ENCODE data around the gene KRT16.

KRT16 gene

GRCh38 chr17:41602524-41602923 lies 10.0 kb downstream of the KRT16 start:
- H3K9ac ChIP-seq (ENCODE audit: low read depth, low read length), result no peak overlapping the region
- H3K27ac ChIP-seq (ENCODE audit: low read depth, low read length), result no peak overlapping the region
- peaks cover 5% of the 10 kb centered on the region for H3K9me3 ChIP-seq (ENCODE audit: control insufficient read depth, insufficient read depth, low read length)
- H3K4me1 ChIP-seq (ENCODE audit: control insufficient read depth, insufficient read depth, low read length), result no peaks in the 10 kb centered on the region
- H3K27me3 ChIP-seq (ENCODE audit: control insufficient read depth, insufficient read depth, low read length), result no peaks in the 10 kb centered on the region
- H3K4me3 ChIP-seq (ENCODE audit: low read depth, low read length), result no peak overlapping the region
- no peaks in the 10 kb centered on the region for H3K36me3 ChIP-seq (ENCODE audit: control insufficient read depth, insufficient read depth, low read length)

DNA sequence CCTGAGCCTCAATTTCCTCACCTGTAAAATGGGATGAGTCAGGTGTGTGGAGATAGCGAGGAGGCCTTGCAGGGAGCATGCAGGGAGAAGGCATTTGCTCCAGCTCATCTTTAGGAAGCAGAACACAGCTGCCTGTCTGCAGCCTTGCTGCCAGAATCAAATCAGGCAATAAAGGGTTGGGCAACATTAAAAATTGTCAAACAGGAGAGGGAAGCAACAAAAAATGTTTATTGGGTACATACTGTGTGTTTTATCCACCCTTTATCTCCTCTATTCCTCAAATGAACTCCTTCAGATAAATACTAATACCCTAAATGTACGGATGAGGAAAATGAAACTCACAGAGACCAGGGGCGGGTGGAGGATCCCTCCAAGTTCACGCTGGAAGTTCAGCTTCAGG lies 12.2 kb downstream of the KRT16 start:
- no peak overlapping the region for H3K27ac ChIP-seq (ENCODE audit: low read depth, low read length)
- H3K27me3 ChIP-seq (ENCODE audit: control insufficient read depth, insufficient read depth, low read length), result no peaks in the 10 kb centered on the region
- no peaks in the 10 kb centered on the region for H3K9me3 ChIP-seq (ENCODE audit: control insufficient read depth, insufficient read depth, low read length)
- no peak overlapping the region for H3K4me3 ChIP-seq (ENCODE audit: low read depth, low read length)
- no peak overlapping the region for H3K9ac ChIP-seq (ENCODE audit: low read depth, low read length)
- no peaks in the 10 kb centered on the region for H3K36me3 ChIP-seq (ENCODE audit: control insufficient read depth, insufficient read depth, low read length)
- no peaks in the 10 kb centered on the region for H3K4me1 ChIP-seq (ENCODE audit: control insufficient read depth, insufficient read depth, low read length)

- no peaks in the 10 kb centered on the region for H3K27me3 ChIP-seq (ENCODE audit: control insufficient read depth, insufficient read depth, low read length)
- H3K36me3 ChIP-seq (ENCODE audit: control insufficient read depth, insufficient read depth, low read length), result no peaks in the 10 kb centered on the region
- H3K9me3 ChIP-seq (ENCODE audit: control insufficient read depth, insufficient read depth, low read length), result no peaks in the 10 kb centered on the region
- H3K4me1 ChIP-seq (ENCODE audit: control insufficient read depth, insufficient read depth, low read length), result no peaks in the 10 kb centered on the region
- H3K27ac ChIP-seq (ENCODE audit: low read depth, low read length), result no peak overlapping the region
- H3K9ac ChIP-seq (ENCODE audit: low read depth, low read length), result no peak overlapping the region
- H3K4me3 ChIP-seq (ENCODE audit: low read depth, low read length), result no peak overlapping the region
Observed at GRCh38 chr17:41599680-41600079, 12.9 kb downstream of the KRT16 start.

GRCh38 chr17:41595585-41595984 lies 17.0 kb downstream of the KRT16 start:
- Histone ChIP-seq H3K27me3 (ENCODE audit: control insufficient read depth, insufficient read depth, low read length) (no peaks in the 10 kb centered on the region), H3K4me1 (ENCODE audit: control insufficient read depth, insufficient read depth, low read length) (no peaks in the 10 kb centered on the region), H3K36me3 (ENCODE audit: control insufficient read depth, insufficient read depth, low read length) (no peaks in the 10 kb centered on the region)

GRCh38 chr17:41594363-41594915 lies 18.1 kb downstream of the KRT16 start:
- Histone ChIP-seq H3K4me1 (ENCODE audit: control insufficient read depth, insufficient read depth, low read length) (no peaks in the 10 kb centered on the region), H3K36me3 (ENCODE audit: control insufficient read depth, insufficient read depth, low read length) (no peaks in the 10 kb centered on the region), H3K4me3 (ENCODE audit: low read depth, low read length) (no peak overlapping the region), H3K27me3 (ENCODE audit: control insufficient read depth, insufficient read depth, low read length) (no peaks in the 10 kb centered on the region), H3K9ac (ENCODE audit: low read depth, low read length) (no peak overlapping the region), H3K27ac (ENCODE audit: low read depth, low read length) (no peak overlapping the region), H3K9me3 (ENCODE audit: control insufficient read depth, insufficient read depth, low read length) (no peaks in the 10 kb centered on the region)

More at GRCh38 chr17:41595585-41595984, 17.0 kb downstream of the KRT16 start:
- no peaks in the 10 kb centered on the region for H3K9me3 ChIP-seq (ENCODE audit: control insufficient read depth, insufficient read depth, low read length)
- H3K9ac ChIP-seq (ENCODE audit: low read depth, low read length), result no peak overlapping the region
- H3K4me3 ChIP-seq (ENCODE audit: low read depth, low read length), result no peak overlapping the region
- no peak overlapping the region for H3K27ac ChIP-seq (ENCODE audit: low read depth, low read length)

GRCh38 chr17:41593306-41593981 lies 19.1 kb downstream of the KRT16 start:
- Histone ChIP-seq H3K27me3 (ENCODE audit: control insufficient read depth, insufficient read depth, low read length) (no peaks in the 10 kb centered on the region), H3K9me3 (ENCODE audit: control insufficient read depth, insufficient read depth, low read length) (no peaks in the 10 kb centered on the region), H3K36me3 (ENCODE audit: control insufficient read depth, insufficient read depth, low read length) (no peaks in the 10 kb centered on the region)

GRCh38 chr17:41592601-41593305 lies 19.8 kb downstream of the KRT16 start:
- no peaks in the 10 kb centered on the region for H3K27me3 ChIP-seq (ENCODE audit: control insufficient read depth, insufficient read depth, low read length)
- no peaks in the 10 kb centered on the region for H3K9me3 ChIP-seq (ENCODE audit: control insufficient read depth, insufficient read depth, low read length)
- no peaks in the 10 kb centered on the region for H3K4me1 ChIP-seq (ENCODE audit: control insufficient read depth, insufficient read depth, low read length)
- H3K27ac ChIP-seq (ENCODE audit: low read depth, low read length), result no peak overlapping the region
- H3K4me3 ChIP-seq (ENCODE audit: low read depth, low read length), result no peak overlapping the region
- no peaks in the 10 kb centered on the region for H3K36me3 ChIP-seq (ENCODE audit: control insufficient read depth, insufficient read depth, low read length)
- no peak overlapping the region for H3K9ac ChIP-seq (ENCODE audit: low read depth, low read length)

More at GRCh38 chr17:41593306-41593981, 19.1 kb downstream of the KRT16 start:
- Histone ChIP-seq H3K9ac (ENCODE audit: low read depth, low read length) (no peak overlapping the region), H3K4me3 (ENCODE audit: low read depth, low read length) (no peak overlapping the region), H3K4me1 (ENCODE audit: control insufficient read depth, insufficient read depth, low read length) (no peaks in the 10 kb centered on the region), H3K27ac (ENCODE audit: low read depth, low read length) (no peak overlapping the region)

DNA sequence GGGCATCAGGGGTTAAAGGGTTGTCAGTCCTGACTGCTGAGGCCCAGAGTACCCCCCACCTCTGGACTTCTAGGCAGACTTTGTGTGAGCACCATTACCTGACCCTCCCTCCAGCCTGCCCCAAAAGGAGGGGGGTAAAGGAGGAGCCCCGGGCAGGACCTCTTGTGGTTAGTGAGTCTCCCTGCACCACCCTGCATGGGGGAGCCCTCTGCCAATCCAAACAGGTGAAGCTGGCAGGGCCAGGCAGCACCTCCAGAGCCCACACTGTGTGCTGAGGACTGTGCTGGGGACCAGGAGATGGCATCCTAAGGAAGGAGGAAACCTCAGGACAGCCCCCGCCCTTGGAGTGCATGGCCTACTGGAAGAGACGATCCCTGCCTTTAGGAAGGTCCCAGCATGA lies 23.3 kb downstream of the KRT16 start:
- H3K4me1 ChIP-seq (ENCODE audit: control insufficient read depth, insufficient read depth, low read length), result no peaks in the 10 kb centered on the region
- H3K4me3 ChIP-seq (ENCODE audit: low read depth, low read length), result no peak overlapping the region
- H3K27me3 ChIP-seq (ENCODE audit: control insufficient read depth, insufficient read depth, low read length), result no peaks in the 10 kb centered on the region

GRCh38 chr17:41588126-41588810 lies 24.3 kb downstream of the KRT16 start:
- no peak overlapping the region for H3K9ac ChIP-seq (ENCODE audit: low read depth, low read length)
- H3K36me3 ChIP-seq (ENCODE audit: control insufficient read depth, insufficient read depth, low read length), result no peaks in the 10 kb centered on the region
- no peak overlapping the region for H3K27ac ChIP-seq (ENCODE audit: low read depth, low read length)
- H3K27me3 ChIP-seq (ENCODE audit: control insufficient read depth, insufficient read depth, low read length), result no peaks in the 10 kb centered on the region
- H3K9me3 ChIP-seq (ENCODE audit: control insufficient read depth, insufficient read depth, low read length), result no peaks in the 10 kb centered on the region
- no peak overlapping the region for H3K4me3 ChIP-seq (ENCODE audit: low read depth, low read length)
- no peaks in the 10 kb centered on the region for H3K4me1 ChIP-seq (ENCODE audit: control insufficient read depth, insufficient read depth, low read length)

More for the DNA sequence above, 23.3 kb downstream of the KRT16 start:
- H3K36me3 ChIP-seq (ENCODE audit: control insufficient read depth, insufficient read depth, low read length), result no peaks in the 10 kb centered on the region
- no peak overlapping the region for H3K9ac ChIP-seq (ENCODE audit: low read depth, low read length)
- no peak overlapping the region for H3K27ac ChIP-seq (ENCODE audit: low read depth, low read length)
- H3K9me3 ChIP-seq (ENCODE audit: control insufficient read depth, insufficient read depth, low read length), result no peaks in the 10 kb centered on the region

DNA sequence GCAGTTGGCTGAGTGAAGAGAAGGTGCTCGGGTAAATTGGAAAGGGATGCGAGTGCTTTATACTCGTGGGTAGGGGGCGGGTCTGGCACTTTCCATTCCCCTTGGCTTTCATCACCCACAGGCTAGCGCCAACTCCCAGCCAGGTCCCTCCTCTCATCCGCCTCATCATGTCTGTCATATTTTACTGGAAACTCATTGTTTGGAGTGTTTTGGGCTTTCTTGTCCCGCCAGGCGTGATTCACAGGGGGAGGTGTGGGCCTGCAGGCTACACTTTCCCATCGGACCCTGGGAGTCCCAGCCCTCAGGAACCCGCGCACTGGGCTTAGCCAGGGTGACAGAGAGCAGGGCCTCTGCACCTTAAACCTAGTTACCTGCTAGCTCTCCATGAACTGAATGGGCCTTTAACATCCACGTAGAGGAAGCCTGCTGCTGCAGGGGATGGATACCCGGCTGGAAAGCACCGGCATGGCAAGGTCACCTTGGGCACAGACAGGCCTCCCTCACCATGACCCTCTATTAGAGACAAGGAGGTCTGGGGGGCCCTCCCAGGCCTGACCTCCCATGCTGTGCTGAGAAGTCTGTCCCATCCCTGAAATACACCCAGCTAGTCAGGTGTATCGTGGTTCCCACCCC lies 25.6 kb downstream of the KRT16 start, which contains the start of gene KRT14:
Gene KRT14 (minus strand): TSS at position 33 of the 633 bp plus-strand sequence. CDS start 61 bp downstream, outside the sequence.
- no peaks in the 10 kb centered on the region for H3K9me3 ChIP-seq (ENCODE audit: control insufficient read depth, insufficient read depth, low read length)
- H3K27me3 ChIP-seq (ENCODE audit: control insufficient read depth, insufficient read depth, low read length), result no peaks in the 10 kb centered on the region
- no peak within 1 kb of the TSS for H3K9ac ChIP-seq (ENCODE audit: low read depth, low read length)
- no peak within 1 kb of the TSS for H3K4me3 ChIP-seq (ENCODE audit: low read depth, low read length)
- no peaks in the 10 kb centered on the region for H3K4me1 ChIP-seq (ENCODE audit: control insufficient read depth, insufficient read depth, low read length)
- H3K36me3 ChIP-seq (ENCODE audit: control insufficient read depth, insufficient read depth, low read length), result no peaks in the 10 kb centered on the region
- H3K27ac ChIP-seq (ENCODE audit: low read depth, low read length), result no peak within 1 kb of the TSS

All from HUES48 (cell line).